SK-N-SH treated with all-trans-retinoic acid at 6 μM for 48 hours (cell line): ENCODE data around the gene RAF1.

Experiments
- ATAC-seq: fragments of 200-7000 bp; cut with Tn5 transposase; 3 replicates; pipeline ENCODE4 v1.9.1; 2020; ENCODE audit warnings: mild to moderate bottlenecking, moderate library complexity
- ARNTL ChIP-seq: fragments of 450-650 bp; formaldehyde crosslinking; IDR thresholded peaks from 2 replicates; pipeline ENCODE4 v1.5.0; 2020; ENCODE audit warnings: low read depth, mild to moderate bottlenecking, moderate library complexity, borderline replicate concordance
- BACH2 ChIP-seq: fragments of 250-450 bp; sonication (Bioruptor Pico); IDR thresholded peaks from 2 replicates; pipeline ENCODE4 v1.9.0; 2021; ENCODE audit warnings: mild to moderate bottlenecking, borderline replicate concordance
- CSDC2 ChIP-seq: fragments of 250-450 bp; sonication (Bioruptor Pico); IDR thresholded peaks from 2 replicates; pipeline ENCODE4 v1.5.0; 2020; ENCODE audit warnings: mild to moderate bottlenecking, moderate library complexity
- CSRNP3 ChIP-seq: fragments of 250-450 bp; sonication (Bioruptor Pico); IDR thresholded peaks from 2 replicates; pipeline ENCODE4 v1.5.1; 2021; ENCODE audit warnings: mild to moderate bottlenecking, moderate library complexity
- ESRRG ChIP-seq: fragments of 250-450 bp; sonication (Bioruptor Pico); IDR thresholded peaks from 2 replicates; pipeline ENCODE4 v1.6.1; 2021; ENCODE audit warnings: mild to moderate bottlenecking
- GLIS3 ChIP-seq: fragments of 250-450 bp; sonication (Bioruptor Pico); IDR thresholded peaks from 2 replicates; pipeline ENCODE4 v1.5.0; 2020; ENCODE audit warnings: mild to moderate bottlenecking, moderate library complexity
- ISL1 ChIP-seq: fragments of 250-450 bp; sonication (Bioruptor Pico); IDR thresholded peaks from 2 replicates; pipeline ENCODE4 v2.1.2; 2022; ENCODE audit warnings: mild to moderate bottlenecking, moderate library complexity
- OSR1 ChIP-seq: fragments of 250-450 bp; sonication (Bioruptor Pico); IDR thresholded peaks from 2 replicates; pipeline ENCODE4 v1.8.0; 2022; ENCODE audit warnings: moderate library complexity, mild to moderate bottlenecking, inconsistent platforms
- PATZ1 ChIP-seq: fragments of 250-450 bp; sonication (Bioruptor Pico); IDR thresholded peaks from 2 replicates; pipeline ENCODE4 v1.8.0; 2020; ENCODE audit warnings: mild to moderate bottlenecking, moderate library complexity, borderline replicate concordance
- PPARA ChIP-seq: fragments of 250-450 bp; sonication (Bioruptor Pico); IDR thresholded peaks from 2 replicates; pipeline ENCODE4 v1.5.0; 2020; ENCODE audit warnings: mild to moderate bottlenecking, borderline replicate concordance
- RARB ChIP-seq: fragments of 250-450 bp; sonication (Bioruptor Pico); IDR thresholded peaks from 2 replicates; pipeline ENCODE4 v1.8.0; 2021; ENCODE audit warnings: mild to moderate bottlenecking, moderate library complexity
- TOX ChIP-seq: fragments of 250-450 bp; sonication (Bioruptor Pico); IDR thresholded peaks from 2 replicates; pipeline ENCODE4 v1.8.0; 2021; ENCODE audit warnings: mild to moderate bottlenecking, moderate library complexity, borderline replicate concordance
- TSHZ2 ChIP-seq: fragments of 250-450 bp; sonication (Bioruptor Pico); IDR thresholded peaks from 2 replicates; pipeline ENCODE4 v1.5.0; 2020; ENCODE audit warnings: mild to moderate bottlenecking, moderate library complexity
- ZC3H10 ChIP-seq: fragments of 250-450 bp; sonication (Bioruptor Pico); IDR thresholded peaks from 2 replicates; pipeline ENCODE4 v1.5.1; 2021; ENCODE audit warnings: mild to moderate bottlenecking, moderate library complexity
- ZFP3 ChIP-seq: fragments of 250-450 bp; sonication (Bioruptor Pico); IDR thresholded peaks from 2 replicates; pipeline ENCODE4 v1.5.0; 2020; ENCODE audit warnings: mild to moderate bottlenecking, moderate library complexity
- ZFP30 ChIP-seq: fragments of 450-650 bp; formaldehyde crosslinking; IDR thresholded peaks from 2 replicates; pipeline ENCODE4 v1.5.0; 2022; ENCODE audit warnings: mild to moderate bottlenecking, moderate library complexity
- ZNF565 ChIP-seq: fragments of 450-650 bp; formaldehyde crosslinking; conservative IDR thresholded peaks from 2 replicates; pipeline ENCODE4 v1.5.0; 2020; ENCODE audit warnings: low read depth, mild to moderate bottlenecking, moderate library complexity
- ZNF70 ChIP-seq: fragments of 450-650 bp; formaldehyde crosslinking; IDR thresholded peaks from 2 replicates; pipeline ENCODE4 v1.5.0; 2020; ENCODE audit warnings: mild to moderate bottlenecking, moderate library complexity
- ZNF8 ChIP-seq: fragments of 450-650 bp; formaldehyde crosslinking; IDR thresholded peaks from 2 replicates; pipeline ENCODE4 v1.5.0; 2020; ENCODE audit warnings: mild to moderate bottlenecking, moderate library complexity
- TF ChIP-seq, protein P1 (sequence below): fragments of 250-450 bp; sonication (Bioruptor Pico); IDR thresholded peaks from 2 replicates; pipeline ENCODE4 v1.8.0; 2021; ENCODE audit warnings: low read depth, mild to moderate bottlenecking, moderate library complexity, borderline replicate concordance

RAF1 gene

GRCh38 chr3:12579905-12580304 is 84.0 kb downstream of the RAF1 start:
- TF ChIP-seq GLIS3, result no peak
- TF ChIP-seq ZNF565 (CRISPR knock-in tag), result no peak
- no peak for TF ChIP-seq BACH2 (CRISPR knock-in tag)
- no peak for TF ChIP-seq ZFP3 (CRISPR knock-in tag)
- TF ChIP-seq ZC3H10 (CRISPR knock-in tag), result no peak
- TF ChIP-seq ESRRG (CRISPR knock-in tag), result no peak
- no peak for TF ChIP-seq CSRNP3 (CRISPR knock-in tag)
- TF ChIP-seq TSHZ2, result no peak
- TF ChIP-seq TOX (CRISPR knock-in tag), result no peak
- TF ChIP-seq ZFP30 (CRISPR knock-in tag), result no peak
- no peak for TF ChIP-seq OSR1 (CRISPR knock-in tag)
- no peak for ATAC-seq

DNA sequence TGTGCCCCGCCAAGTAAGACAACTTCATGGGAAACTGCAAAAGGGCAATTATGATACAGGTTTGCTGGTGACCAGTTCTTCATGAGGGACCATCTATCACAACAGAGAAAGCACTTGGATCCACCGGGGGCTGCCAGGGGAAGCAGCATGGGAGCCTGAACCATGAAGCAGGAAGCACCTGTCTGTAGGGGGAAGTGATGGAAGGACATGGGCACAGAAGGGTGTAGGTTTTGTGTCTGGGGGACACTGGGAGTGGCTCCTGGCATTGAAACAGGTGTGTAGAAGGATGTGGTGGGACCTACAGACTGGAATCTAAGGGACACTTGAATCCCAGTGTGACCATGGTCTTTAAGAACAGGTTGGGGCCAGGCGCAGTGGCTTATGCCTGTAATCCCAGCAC is 84.5 kb downstream of the RAF1 start:
- TF ChIP-seq OSR1 (CRISPR knock-in tag) (no peak), ZFP3 (CRISPR knock-in tag) (no peak), CSRNP3 (CRISPR knock-in tag) (no peak), ZNF565 (CRISPR knock-in tag) (no peak), TSHZ2 (no peak), BACH2 (CRISPR knock-in tag) (no peak), RARB (no peak), ZC3H10 (CRISPR knock-in tag) (no peak), PATZ1 (CRISPR knock-in tag) (no peak), ZNF8 (no peak), ISL1 (CRISPR knock-in tag) (no peak), TOX (CRISPR knock-in tag) (no peak), ARNTL (CRISPR knock-in tag) (no peak)
- TF ChIP-seq, protein P1, sequence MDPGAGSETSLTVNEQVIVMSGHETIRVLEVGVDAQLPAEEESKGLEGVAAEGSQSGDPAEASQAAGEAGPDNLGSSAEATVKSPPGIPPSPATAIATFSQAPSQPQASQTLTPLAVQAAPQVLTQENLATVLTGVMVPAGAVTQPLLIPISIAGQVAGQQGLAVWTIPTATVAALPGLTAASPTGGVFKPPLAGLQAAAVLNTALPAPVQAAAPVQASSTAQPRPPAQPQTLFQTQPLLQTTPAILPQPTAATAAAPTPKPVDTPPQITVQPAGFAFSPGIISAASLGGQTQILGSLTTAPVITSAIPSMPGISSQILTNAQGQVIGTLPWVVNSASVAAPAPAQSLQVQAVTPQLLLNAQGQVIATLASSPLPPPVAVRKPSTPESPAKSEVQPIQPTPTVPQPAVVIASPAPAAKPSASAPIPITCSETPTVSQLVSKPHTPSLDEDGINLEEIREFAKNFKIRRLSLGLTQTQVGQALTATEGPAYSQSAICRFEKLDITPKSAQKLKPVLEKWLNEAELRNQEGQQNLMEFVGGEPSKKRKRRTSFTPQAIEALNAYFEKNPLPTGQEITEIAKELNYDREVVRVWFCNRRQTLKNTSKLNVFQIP, result no peak
- no peak for ATAC-seq

DNA sequence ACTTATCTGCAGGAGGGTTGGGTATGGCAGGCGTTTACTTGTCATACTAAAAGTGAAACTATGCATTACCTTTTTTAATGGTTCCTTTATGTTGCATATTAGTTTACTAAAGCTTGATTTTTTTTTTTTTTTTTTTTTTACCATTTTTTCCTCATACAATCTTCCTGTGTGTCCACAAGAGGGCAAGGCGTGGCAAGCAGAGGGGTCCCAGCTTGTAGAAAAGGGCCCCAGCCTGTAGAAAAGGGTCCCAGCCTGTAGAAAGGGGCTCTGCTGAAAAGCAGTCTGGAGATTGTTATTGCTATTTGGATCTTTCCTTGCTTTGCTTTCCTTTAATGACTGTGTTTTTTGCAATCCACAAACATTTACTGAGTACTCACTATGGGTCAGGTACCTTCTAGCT is 85.2 kb downstream of the RAF1 start:
- no peak for ATAC-seq
- TF ChIP-seq TOX (CRISPR knock-in tag) (no peak), CSDC2 (CRISPR knock-in tag) (no peak), CSRNP3 (CRISPR knock-in tag) (no peak), ARNTL (CRISPR knock-in tag) (no peak), PPARA (CRISPR knock-in tag) (no peak), ZNF70 (CRISPR knock-in tag) (no peak), ZNF8 (no peak), ZNF565 (CRISPR knock-in tag) (no peak), ISL1 (CRISPR knock-in tag) (no peak), RARB (no peak)
- TF ChIP-seq, protein P1, result no peak
